ENCODE measurements around the gene SEMA5A. TPM values are rescaled to one million over a fixed set of nuclear protein-coding genes. Genes with fewer than 3 reads are reported as not detected.

The SEMA5A gene
- total and polyA plus RNA-seq, 2 donors (not counting 1 experiment from before 2014, with no cell fraction given), result not detected

DNA sequence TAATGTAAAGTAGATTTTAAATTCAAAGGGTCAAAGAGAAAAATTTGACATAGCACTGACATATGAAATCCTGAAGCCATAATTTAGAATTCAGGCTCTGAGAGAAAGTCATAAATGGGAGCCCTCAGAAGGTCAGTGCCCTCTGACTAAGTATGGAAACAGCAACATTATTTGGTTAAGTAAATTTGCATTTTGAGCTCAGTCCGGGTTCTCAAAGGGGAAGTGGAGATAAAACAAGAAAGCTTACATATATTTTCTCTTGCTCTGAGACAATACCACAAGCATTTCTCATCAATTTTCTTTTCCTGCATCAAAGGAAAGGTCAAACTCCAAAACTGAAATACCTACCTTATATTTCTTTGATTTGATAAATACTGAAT is 348.0 kb downstream of the SEMA5A start:
- H3K27ac ChIP-seq (ENCODE audit: low read length in 2 of 2), result no peak overlapping the region
- peaks cover 0 to 6% of the 10 kb centered on the region in 2 donors for H3K4me1 ChIP-seq (ENCODE audit: control insufficient read depth in 2 of 2, insufficient read depth in 2 of 2, low read length in 2 of 2)
- Mint-ChIP-seq H3K4me1 (peaks cover 9% of the 10 kb centered on the region), H3K9me3 (ENCODE audit: insufficient read depth) (no peaks in the 10 kb centered on the region), H3K27ac (no peak overlapping the region), H3K27me3 (no peaks in the 10 kb centered on the region), H3K4me3 (no peak overlapping the region)
- H3K4me3 ChIP-seq (ENCODE audit: control extremely low read depth in 1 of 5, extremely low read depth in 1 of 5, insufficient read depth in 1 of 5, low read depth in 2 of 5, low read length in 4 of 5), result no peak overlapping the region
- no CpG with 5 or more reads among the region's 1 CpG for WGBS (ENCODE audit: insufficient coverage)
- H3K36me3 ChIP-seq (replicated peaks in 1 of 2; ENCODE audit: control extremely low read depth in 1 of 2, control insufficient read depth in 1 of 2, extremely low read depth in 1 of 2, insufficient read depth in 2 of 2, low read length in 1 of 2), result no peaks in the 10 kb centered on the region
- H3K9me3 ChIP-seq (ENCODE audit: control extremely low read depth in 1 of 3, control insufficient read depth in 2 of 3, insufficient read depth in 1 of 3, low read length in 2 of 3), result peaks cover 0 to 7% (median 0%) of the 10 kb centered on the region in 3 donors
- H2AFZ ChIP-seq (ENCODE audit: insufficient read depth, low read depth, low read length, poor library complexity, severe bottlenecking), result no peak overlapping the region
- H3K9ac ChIP-seq (ENCODE audit: low read length), result no peak overlapping the region
- TF ChIP-seq EZH2 (IDR thresholded peaks at IDR 0.05; ENCODE audit: borderline replicate concordance, insufficient read depth, low read depth, low read length, poor library complexity, severe bottlenecking), result no peak
- TF ChIP-seq, protein P1, sequence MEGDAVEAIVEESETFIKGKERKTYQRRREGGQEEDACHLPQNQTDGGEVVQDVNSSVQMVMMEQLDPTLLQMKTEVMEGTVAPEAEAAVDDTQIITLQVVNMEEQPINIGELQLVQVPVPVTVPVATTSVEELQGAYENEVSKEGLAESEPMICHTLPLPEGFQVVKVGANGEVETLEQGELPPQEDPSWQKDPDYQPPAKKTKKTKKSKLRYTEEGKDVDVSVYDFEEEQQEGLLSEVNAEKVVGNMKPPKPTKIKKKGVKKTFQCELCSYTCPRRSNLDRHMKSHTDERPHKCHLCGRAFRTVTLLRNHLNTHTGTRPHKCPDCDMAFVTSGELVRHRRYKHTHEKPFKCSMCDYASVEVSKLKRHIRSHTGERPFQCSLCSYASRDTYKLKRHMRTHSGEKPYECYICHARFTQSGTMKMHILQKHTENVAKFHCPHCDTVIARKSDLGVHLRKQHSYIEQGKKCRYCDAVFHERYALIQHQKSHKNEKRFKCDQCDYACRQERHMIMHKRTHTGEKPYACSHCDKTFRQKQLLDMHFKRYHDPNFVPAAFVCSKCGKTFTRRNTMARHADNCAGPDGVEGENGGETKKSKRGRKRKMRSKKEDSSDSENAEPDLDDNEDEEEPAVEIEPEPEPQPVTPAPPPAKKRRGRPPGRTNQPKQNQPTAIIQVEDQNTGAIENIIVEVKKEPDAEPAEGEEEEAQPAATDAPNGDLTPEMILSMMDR (IDR thresholded peaks at IDR 0.05), result no peak
- no peaks in the 10 kb centered on the region for H3K79me2 ChIP-seq (ENCODE audit: control insufficient read depth, insufficient read depth, low read length)
- ChIA-PET POLR2A (no interaction called here), CTCF (no interaction called here)
- DNase-seq, result no peak
- no peaks in the 10 kb centered on the region for H3K27me3 ChIP-seq (replicated peaks in 1 of 4; ENCODE audit: control extremely low read depth in 1 of 4, control insufficient read depth in 3 of 4, insufficient read depth in 4 of 4, low read length in 3 of 4)
- no peaks in the 10 kb centered on the region for H4K20me1 ChIP-seq (ENCODE audit: control insufficient read depth, insufficient read depth, low read length, poor library complexity, severe bottlenecking)
- no peak overlapping the region for H3K4me2 ChIP-seq (replicated peaks; ENCODE audit: low read depth, low read length, poor library complexity, severe bottlenecking)
- no peak for ATAC-seq (ENCODE audit: low read depth)
- intact Hi-C loops (cut with micrococcal nuclease), result no loop called here

DNA sequence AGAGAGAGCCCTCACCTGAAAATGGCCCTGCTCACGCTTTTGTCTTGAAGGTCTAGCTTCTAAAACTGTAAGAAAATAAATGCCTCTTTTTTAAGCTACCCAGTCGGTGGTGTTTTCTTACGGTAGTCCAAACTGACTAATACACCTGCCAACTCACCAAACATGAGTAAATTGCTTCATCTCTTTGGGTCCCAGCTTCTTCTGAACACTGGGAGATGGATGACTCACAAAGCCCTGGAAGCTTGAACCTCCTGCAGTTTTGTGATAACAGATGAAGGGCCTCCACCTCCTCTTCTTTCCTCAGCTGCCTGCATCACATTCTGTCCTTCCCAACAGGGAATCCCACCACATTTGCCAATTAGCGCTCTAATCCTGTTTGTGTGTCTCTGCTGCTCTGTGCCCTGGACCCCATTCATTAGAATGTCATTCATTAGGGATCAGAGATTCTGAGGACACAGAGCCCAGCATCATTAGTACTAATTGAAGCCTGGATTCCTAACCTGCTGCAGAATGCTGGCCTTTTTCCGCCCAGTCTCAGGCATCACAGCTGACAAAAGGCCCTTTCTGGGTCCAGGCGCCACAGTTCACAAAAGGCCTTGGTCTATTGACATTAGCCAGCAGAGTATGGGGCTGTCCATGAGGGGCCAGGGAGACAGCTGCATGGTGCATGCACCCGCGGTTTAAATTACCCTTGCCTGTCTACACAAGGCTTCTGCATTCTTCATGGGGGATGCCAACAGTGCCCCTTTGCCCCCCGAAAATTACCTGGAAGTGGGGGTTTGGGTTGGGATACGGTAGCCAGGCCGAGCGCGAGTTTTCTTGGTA is 349.3 kb downstream of the SEMA5A start:
- H3K4me3 ChIP-seq (ENCODE audit: control extremely low read depth in 1 of 5, extremely low read depth in 1 of 5, insufficient read depth in 1 of 5, low read depth in 2 of 5, low read length in 4 of 5), result no peak overlapping the region
- no peaks in the 10 kb centered on the region for H3K79me2 ChIP-seq (ENCODE audit: control insufficient read depth, insufficient read depth, low read length)
- peaks cover 0 to 7% (median 0%) of the 10 kb centered on the region in 3 donors for H3K9me3 ChIP-seq (ENCODE audit: control extremely low read depth in 1 of 3, control insufficient read depth in 2 of 3, insufficient read depth in 1 of 3, low read length in 2 of 3)
- DNase-seq, result no peak
- CTCF ChIA-PET, result no interaction called here
- Mint-ChIP-seq H3K9me3 (ENCODE audit: insufficient read depth) (no peaks in the 10 kb centered on the region), H3K27ac (no peak overlapping the region), H3K4me3 (no peak overlapping the region), H3K27me3 (no peaks in the 10 kb centered on the region), H3K4me1 (peaks cover 9% of the 10 kb centered on the region)
- no peak for TF ChIP-seq EZH2 (IDR thresholded peaks at IDR 0.05; ENCODE audit: borderline replicate concordance, insufficient read depth, low read depth, low read length, poor library complexity, severe bottlenecking)
- TF ChIP-seq, protein P1 (IDR thresholded peaks at IDR 0.05), result no peak
- no peaks in the 10 kb centered on the region for H4K20me1 ChIP-seq (ENCODE audit: control insufficient read depth, insufficient read depth, low read length, poor library complexity, severe bottlenecking)
- intact Hi-C loops (cut with micrococcal nuclease), result no loop called here
- no peaks in the 10 kb centered on the region for H3K27me3 ChIP-seq (replicated peaks in 1 of 4; ENCODE audit: control extremely low read depth in 1 of 4, control insufficient read depth in 3 of 4, insufficient read depth in 4 of 4, low read length in 3 of 4)
- no peak overlapping the region for H3K9ac ChIP-seq (ENCODE audit: low read length)
- POLR2A ChIA-PET, result no interaction called here
- H3K4me2 ChIP-seq (replicated peaks; ENCODE audit: low read depth, low read length, poor library complexity, severe bottlenecking), result no peak overlapping the region
- 93% methylated on average over 13 of the region's 13 CpGs for WGBS (ENCODE audit: insufficient coverage)
- no peak overlapping the region for H2AFZ ChIP-seq (ENCODE audit: insufficient read depth, low read depth, low read length, poor library complexity, severe bottlenecking)
- peaks cover 0 to 6% of the 10 kb centered on the region in 2 donors for H3K4me1 ChIP-seq (ENCODE audit: control insufficient read depth in 2 of 2, insufficient read depth in 2 of 2, low read length in 2 of 2)
- H3K27ac ChIP-seq (ENCODE audit: low read length in 2 of 2), result no peak overlapping the region
- H3K36me3 ChIP-seq (replicated peaks in 1 of 2; ENCODE audit: control extremely low read depth in 1 of 2, control insufficient read depth in 1 of 2, extremely low read depth in 1 of 2, insufficient read depth in 2 of 2, low read length in 1 of 2), result no peaks in the 10 kb centered on the region
- ATAC-seq (ENCODE audit: low read depth), result no peak

Data from B cell (primary cell).